GM18858 (cell line): ENCODE data around the gene NAGA.

Source experiments
- ATAC-seq: cut with Tn5 transposase; IDR thresholded peaks from one replicate; pipeline ENCODE4 v1.9.1; 2021; ENCODE audit not compliant: unreplicated experiment

Gene NAGA

DNA sequence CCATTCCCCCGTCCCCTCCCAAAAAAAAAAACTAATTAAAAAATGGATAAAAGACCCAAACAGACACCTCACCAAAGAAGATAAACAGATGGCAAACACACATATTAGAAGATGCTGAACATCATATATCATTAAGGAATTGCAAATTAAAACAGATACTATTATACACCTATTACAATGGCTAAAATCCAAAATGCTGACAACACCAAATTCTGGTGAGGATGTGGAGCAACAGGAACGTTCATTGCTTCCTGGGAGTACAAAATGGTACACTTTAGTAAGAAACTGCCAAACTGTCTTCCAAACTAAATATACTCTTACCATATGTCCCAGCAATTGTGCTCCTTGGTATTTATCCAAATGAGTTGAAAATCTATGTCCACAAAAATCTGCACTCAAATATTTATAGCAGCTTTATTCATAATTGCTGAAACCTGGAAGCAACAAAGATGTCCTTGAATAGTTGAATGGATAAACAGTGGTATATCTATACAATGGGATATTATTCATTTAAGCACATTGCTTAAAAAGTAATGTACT is 19.9 kb downstream of the NAGA start:
- ATAC-seq = no peak

DNA sequence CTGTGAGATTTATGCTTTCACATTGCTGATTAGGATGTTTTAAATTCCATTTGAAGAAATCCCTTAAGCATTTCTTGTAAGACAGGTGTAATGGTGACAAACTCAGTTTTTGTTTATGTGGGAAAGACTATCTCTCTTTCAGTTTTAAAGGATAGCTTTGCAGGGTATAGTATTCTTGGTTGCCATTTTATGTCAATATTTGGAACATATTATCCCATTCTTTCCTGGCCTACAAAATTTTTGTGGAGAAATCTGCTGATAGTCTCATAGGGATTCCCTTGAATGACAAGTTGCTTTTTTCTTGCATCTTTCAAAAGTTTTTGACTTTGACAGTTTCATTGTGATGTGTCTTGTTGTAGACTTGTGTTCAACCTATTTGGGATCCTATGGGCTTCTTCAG is 28.8 kb downstream of the NAGA start:
- ATAC-seq = no peak

DNA sequence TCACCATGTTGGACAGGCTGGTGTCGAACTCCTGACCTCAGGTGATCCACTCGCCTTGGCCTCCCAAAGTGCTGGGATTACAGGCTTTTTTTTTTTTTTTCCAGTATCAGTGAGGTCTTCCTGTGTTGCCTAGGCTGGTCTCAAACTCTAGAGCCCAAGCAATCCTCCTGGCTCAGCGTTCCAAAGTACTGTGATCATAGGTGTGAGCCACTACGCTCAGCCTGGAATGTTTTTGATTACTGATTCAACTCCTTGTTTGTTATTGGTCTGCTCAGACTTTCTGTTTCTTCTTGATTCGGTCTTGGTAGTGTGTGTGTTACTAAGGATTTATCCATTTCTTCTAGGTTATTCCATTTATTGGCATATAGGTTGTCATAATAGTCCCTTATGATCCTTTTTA is 31.3 kb downstream of the NAGA start:
- ATAC-seq = no peak

DNA sequence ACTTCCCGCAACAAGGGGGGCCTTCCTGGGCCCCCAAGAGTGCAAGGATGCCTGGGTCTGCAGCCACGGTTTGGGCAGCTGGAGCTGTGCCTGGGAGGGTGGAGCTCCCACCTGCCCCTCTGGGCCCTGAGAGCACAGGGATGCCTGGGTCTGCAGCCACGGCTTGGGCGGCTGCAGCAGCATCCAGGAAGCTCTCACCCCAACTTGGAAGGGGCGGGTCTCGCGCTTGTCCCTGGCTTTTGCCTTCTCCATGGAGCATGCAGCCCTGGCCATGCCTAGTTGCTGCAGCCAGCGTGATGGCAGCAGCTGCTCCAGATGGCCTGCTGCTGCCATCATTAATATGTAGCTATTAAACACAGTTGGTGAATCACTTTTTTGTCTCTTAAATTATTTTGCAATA is 35.4 kb downstream of the NAGA start:
- no peak for ATAC-seq

DNA sequence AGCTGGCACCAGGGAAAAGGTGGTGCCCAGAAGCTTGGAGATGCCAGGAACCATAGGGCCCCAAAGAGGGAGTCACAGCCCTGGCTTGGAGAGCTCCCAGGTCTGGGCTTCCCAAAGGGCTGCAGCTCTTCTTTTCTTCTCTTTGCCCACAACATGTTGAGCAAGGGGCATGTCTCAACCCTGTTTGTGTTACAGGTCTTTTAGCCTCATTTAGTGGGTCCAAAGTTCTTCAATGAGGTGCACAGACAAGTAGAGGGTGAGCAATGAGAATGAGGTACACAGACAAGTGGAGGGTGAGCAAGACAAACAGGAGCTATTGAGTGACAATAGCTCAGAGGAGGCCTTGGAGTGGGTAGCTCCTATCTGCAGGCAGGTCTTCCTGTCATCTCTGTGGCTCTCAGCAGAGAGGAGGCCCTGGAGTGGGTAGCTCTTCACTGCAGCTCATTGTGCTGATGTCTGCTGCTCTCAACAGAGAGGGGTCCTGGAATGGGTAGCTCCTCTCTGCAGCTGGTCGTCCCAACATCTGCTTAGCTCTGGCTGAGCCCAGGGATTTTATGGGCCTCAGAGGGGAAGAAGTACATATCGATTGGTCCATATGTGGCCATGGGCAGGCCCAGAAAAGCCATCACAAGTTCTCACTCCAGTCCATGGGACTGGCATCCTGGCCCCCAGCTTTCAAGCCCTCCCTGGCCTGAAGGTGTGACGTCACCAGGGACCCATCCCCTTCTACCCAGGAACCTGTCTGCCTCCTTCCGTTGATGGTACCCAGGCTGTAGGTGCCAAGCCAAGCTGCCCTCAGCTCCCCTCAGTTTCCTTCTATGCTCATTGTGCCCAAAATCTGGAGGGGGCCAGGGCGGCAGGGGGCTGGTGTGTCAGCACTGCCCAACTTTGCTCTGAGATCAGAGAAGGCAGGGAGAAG is 37.1 kb downstream of the NAGA start:
- ATAC-seq = no peak

DNA sequence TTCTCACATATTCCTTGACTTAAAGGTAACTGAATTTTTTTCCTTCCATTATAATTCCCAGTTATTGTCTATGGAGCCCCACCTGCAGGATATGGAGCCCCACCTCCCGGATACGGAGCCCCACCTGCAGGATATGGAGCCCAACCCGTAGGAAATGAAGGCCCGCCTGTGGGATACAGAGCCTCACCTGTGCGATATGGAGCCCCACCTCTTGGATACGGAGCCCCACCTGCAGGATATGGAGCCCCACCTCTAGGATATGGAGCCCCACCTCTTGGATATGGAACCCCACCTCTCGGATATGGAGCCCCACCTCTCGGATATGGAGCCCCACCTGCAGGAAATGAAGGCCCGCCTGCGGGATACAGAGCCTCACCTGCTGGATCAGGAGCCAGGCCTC is 43.9 kb downstream of the NAGA start:
- no peak for ATAC-seq

DNA sequence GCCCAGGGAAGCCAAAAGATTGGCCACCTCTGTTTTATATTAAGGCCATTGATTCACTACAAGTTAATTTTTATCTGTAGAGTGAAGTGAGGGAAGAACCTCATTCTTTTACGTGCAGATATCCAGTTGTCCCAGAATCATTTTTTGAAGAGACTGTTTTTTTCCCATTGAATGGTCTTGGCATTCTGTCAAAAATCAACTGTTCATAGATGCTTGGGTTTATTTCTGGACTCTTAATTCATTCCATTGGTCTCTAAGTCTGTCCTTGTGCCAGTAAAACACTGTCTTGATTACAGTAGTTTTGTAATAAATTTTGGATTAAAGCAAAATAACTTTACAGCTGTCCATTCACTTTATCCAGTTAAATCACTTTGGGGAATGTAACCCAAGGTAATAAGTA is 45.2 kb downstream of the NAGA start:
- no peak for ATAC-seq

DNA sequence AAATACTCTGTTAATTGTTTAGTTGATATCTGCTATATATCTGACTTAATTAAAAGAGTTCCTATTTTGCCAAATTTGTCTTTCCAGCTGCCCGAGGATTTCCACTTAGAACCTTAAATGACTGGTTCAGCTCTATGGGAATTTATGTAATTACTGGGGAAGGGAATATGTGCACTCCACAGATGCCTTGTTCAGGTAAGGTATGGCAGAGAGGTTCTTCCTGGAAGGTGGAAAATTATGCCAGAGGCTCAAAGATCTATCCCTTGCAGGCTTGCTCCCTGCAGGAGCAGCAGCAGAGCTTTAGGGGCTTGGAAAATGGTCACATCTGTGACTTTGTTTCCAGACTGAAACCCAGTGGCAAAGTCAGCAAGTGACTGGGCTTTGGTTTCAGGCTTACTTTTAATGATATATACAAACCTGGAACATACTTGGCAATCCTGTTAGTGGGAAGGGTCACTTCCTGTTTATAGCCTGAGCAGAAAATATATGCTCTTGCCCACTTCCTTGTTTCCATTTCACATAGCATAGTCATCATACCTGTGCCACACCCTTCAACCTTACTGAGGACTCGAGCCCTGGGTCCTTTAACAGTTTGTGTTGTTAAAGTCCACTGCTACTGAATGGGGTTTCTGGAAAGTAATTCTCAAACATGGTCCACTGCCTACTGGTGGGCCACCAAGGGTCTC is 48.3 kb downstream of the NAGA start:
- ATAC-seq = no peak

DNA sequence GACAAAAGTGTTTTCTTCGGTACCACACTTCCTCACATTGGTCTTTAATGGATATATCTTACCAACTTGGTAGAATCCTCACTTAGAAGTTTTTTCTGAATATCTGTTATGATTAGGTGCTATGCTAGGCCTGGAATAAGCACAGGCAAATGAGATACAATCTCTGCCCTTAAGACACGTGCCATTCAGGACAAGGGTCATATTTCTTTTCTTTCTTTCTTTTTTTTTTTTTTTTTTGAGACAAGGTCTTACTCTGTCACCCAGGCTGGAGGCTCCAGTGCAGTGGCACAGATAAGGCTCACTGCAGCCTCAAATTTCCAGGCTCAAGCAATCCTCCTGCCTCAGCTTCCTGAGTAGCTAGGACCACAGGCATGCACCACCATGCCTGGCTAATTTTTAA is 49.0 kb downstream of the NAGA start:
- ATAC-seq = no peak

DNA sequence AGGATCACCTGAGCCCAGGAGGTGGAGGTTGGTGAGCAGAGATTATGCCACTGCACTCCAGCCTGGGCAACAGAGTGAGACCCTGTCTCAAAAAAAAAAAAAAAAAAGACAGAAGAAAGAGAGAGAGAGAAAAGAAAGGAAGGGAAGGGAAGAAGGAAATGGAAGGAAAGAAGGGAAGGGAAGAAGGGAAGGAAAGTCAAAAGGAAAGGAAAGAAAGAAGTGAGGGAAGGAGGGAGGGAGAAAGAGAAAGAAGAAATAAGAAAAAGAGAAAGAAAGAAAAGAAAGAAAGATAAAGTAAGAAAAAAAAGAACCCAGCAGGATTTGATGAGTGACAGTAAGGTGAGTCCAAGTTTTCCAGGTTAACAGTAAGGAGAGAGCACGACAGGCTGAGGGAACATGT is 52.4 kb downstream of the NAGA start:
- no peak for ATAC-seq

DNA sequence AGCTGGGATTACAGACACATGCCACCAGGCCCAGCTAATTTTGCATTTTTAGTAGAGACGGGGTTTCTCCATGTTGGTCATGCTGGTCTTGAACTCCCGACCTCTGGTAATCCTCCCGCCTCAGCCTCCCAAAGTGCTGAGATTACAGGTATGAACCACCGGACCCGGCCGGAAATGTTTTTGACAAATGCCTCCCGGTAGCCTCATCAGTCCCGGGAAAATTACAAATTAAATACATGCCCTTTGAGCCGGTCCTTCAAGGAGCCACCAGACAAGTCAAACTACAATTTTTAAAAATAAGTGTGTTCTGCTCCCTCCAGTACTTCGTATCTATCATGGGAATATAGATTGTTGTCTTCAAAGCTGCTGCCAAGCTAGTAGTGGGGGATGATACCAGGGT is 54.5 kb downstream of the NAGA start:
- ATAC-seq = no peak

DNA sequence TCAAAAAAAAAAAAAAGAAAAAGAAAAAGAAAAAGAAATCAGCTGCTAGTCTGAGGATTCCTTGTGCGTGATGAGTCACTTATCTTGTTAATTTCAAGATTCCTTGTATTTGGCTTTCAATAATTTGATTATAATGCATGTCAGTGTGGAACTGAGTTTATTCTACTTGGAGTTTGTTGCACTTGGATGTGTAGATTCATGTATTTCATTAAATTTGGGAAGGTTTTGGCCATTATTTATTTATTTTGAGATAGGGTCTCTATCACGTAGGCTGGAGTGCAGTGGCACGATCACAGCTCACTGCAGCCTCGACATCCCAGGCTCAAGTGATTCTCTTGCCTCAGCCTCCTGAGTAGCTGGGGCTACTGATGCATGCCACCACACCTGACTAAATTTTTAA is 57.2 kb downstream of the NAGA start:
- ATAC-seq = no peak

DNA sequence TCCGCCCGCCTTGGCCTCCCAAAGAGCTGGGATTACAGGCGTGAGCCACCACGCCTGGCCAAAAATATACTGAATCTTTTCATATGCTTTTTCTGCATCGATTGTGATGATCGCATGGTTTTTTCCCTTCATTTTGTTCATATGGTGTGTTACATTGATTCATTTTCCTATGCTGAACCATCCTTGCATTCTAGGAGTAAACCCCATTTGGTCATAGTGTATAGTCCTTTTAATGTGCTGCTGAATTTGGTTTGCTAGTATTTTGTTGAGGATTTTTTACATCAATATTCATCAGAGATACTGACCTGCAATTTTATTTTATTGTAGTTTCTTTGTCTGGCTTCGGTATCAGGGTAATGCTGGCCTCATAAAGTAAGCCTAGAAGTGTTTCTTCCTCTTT is 59.8 kb downstream of the NAGA start:
- ATAC-seq = no peak
